Colonic mucosa (tissue), 4 donors: Measurements from ENCODE around the gene NOL9. TPM values are rescaled to one million over a fixed set of nuclear protein-coding genes. Genes with fewer than 3 reads are reported as not detected.

Source experiments
- DNase-seq: peaks from one replicate; pipeline ENCODE4 v3.0.0-alpha.2; 2020
- H3K27ac ChIP-seq: fragments of 200-600 bp; one replicate; pipeline ENCODE4 v1.8.0; 2021
- H3K27me3 ChIP-seq: fragments of 200-600 bp; one replicate; pipeline ENCODE4 v1.8.0; 2021
- H3K36me3 ChIP-seq: fragments of 200-600 bp; one replicate; pipeline ENCODE4 v1.8.0; 2021
- H3K4me1 ChIP-seq: fragments of 200-600 bp; one replicate; pipeline ENCODE4 v1.8.0; 2021; ENCODE audit warnings: mild to moderate bottlenecking
- H3K4me3 ChIP-seq: fragments of 200-600 bp; one replicate; pipeline ENCODE4 v1.8.0; 2021
- H3K9ac ChIP-seq, 2 donors: one replicate each; pipeline ENCODE4 v1.7.0; 2013; ENCODE audit warnings: control low read depth in 2 of 2, low read depth in 2 of 2, low read length in 2 of 2
- H3K9me3 ChIP-seq: fragments of 200-600 bp; one replicate; pipeline ENCODE4 v1.8.0; 2021
- intact Hi-C: fragments of 100-400 bp; cut with DNase I; formaldehyde crosslinking; loops from one replicate; pipeline ENCODE4 v1.14.1; 2022
- total RNA-seq, 2 donors: library from RNA; stranded (reverse); fragmentation: NEBNext Ultra II Directional in 1 of 2; extraction: Animal tissue kit (Norgen Biotek cat#: 25700) in 1 of 2; gene quantifications; one replicate each; pipeline ENCODE4 v1.2.1, GENCODE V29; 2021
- TF ChIP-seq, protein P1 (sequence below): fragments of 200-600 bp; IDR thresholded peaks from one replicate; pipeline ENCODE4 v1.8.0; 2022; ENCODE audit warnings: antibody characterized with exemption, mild to moderate bottlenecking
- donor health status: healthy.
- donor health status: DM: no; HTN: no; CAD: no.
- donor health status: DM: no; HTN: no; CAD: no.

The NOL9 gene
- total RNA-seq, 2 donors from 2014 or later: 14.5 to 27.3 TPM

DNA sequence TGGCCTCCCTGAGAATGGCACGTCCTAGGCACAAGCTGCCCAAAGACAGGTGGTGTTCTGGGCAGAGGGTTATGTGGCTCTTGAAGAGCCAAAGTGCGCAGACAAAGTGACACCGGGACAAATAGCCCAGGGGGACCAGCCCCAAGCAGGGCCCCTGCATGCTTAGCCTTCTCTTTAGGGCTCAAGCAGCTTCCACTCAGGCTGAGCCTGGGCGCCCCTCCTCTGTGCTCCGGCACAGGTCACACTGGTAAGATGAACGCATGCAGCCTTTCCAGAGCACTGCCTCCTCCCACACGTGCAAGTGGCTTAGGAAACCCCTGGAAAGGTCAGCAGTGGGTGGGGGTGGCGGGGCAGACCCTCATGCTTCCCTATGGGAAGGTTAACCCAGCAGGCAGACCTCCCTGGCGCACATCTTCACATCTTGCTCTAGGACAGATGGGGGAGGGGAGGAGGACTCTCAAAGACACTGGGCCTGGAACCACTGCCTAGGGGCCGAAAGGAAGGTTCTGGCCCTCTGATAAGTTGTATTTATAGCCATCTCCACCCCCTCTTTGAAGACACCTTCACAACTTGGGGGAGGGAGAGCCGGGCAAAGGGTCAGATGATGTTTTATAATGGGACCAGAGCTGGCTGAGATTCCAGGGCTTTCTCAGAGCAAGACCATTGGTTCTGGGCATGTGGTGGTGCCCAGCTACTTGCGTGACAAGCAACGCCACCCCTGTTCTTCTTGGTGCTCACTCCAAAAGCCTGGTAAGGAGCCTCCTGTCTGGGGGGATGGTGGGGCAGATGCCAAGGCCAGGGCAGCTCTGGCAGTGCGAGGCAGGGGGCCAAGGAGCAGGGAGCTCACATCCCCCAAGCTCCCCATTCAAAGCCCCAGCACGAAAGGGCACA lies 42.8 kb upstream of the NOL9 start:
- H3K9ac ChIP-seq: no peak overlapping the region
- no peaks in the 10 kb centered on the region for H3K36me3 ChIP-seq
- intact Hi-C loops: no loop called here
- TF ChIP-seq, protein P1, sequence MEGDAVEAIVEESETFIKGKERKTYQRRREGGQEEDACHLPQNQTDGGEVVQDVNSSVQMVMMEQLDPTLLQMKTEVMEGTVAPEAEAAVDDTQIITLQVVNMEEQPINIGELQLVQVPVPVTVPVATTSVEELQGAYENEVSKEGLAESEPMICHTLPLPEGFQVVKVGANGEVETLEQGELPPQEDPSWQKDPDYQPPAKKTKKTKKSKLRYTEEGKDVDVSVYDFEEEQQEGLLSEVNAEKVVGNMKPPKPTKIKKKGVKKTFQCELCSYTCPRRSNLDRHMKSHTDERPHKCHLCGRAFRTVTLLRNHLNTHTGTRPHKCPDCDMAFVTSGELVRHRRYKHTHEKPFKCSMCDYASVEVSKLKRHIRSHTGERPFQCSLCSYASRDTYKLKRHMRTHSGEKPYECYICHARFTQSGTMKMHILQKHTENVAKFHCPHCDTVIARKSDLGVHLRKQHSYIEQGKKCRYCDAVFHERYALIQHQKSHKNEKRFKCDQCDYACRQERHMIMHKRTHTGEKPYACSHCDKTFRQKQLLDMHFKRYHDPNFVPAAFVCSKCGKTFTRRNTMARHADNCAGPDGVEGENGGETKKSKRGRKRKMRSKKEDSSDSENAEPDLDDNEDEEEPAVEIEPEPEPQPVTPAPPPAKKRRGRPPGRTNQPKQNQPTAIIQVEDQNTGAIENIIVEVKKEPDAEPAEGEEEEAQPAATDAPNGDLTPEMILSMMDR: no peak
- DNase-seq: no peak
- no peak overlapping the region for H3K4me3 ChIP-seq
- no peaks in the 10 kb centered on the region for H3K9me3 ChIP-seq
- no peak overlapping the region for H3K27ac ChIP-seq
- H3K4me1 ChIP-seq: peaks cover 10% of the 10 kb centered on the region
- H3K27me3 ChIP-seq: no peaks in the 10 kb centered on the region

DNA sequence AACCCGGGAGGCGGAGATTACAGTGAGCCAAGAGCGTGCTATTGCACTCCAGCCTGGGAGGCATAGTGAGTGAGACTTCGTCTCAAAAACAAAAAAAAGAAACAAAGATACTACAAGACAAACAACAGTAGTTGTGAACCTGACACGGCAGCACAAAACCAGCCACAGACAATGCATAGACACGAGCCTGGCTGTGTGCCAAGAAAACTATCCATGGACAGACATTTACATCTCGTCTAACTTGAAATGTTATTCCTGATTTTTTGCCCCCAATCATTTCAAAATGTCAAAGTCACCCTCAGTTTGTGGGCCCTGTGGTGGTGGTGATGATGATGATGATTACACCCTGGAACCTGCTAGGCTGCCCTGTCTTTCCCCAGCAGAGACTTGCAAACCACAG lies 42.0 kb upstream of the NOL9 start:
- Histone ChIP-seq H3K4me1 (peaks cover 10% of the 10 kb centered on the region), H3K36me3 (no peaks in the 10 kb centered on the region), H3K9ac (no peak overlapping the region), H3K4me3 (no peak overlapping the region), H3K9me3 (no peaks in the 10 kb centered on the region), H3K27me3 (no peaks in the 10 kb centered on the region), H3K27ac (no peak overlapping the region)
- intact Hi-C loops: no loop called here
- DNase-seq: no peak
- TF ChIP-seq, protein P1: no peak

DNA sequence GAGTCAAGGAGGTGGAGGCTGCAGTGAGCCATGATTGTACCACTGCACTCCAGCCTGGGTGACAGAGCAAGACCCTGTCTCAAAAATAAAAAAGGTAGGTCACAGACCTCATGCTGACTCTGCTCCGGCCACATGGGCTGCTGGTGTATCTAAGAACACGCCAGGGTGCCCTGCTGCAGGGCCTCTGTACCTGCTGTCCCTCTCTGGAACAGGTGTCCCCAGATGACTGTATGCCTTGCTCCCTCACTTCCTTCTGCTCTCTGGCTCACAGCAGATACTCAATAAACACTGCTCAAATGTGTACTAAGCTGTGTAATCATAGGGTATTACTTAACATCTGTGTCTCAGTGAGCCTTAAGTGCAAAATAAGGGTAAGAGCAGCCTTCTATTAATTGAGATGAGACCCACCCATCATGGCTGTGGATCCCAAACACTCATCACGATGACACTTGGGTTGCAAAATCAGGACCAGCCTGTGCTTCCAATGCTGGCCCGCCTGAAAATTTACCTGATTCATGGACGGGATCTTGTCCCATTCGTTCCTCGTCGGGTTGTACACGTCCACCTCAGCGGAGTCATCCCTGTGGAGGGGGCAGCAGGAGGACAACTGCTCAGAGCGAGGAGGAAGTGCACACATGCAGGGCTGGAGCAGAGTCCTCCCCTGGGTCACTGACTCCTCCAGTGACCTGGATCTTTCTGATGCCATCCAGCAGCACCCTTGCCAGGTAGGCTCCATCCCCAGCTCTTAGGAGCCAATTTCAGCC lies 40.8 kb upstream of the NOL9 start:
- intact Hi-C loops: no loop called here
- no peaks in the 10 kb centered on the region for H3K36me3 ChIP-seq
- H3K27ac ChIP-seq: no peak overlapping the region

DNA sequence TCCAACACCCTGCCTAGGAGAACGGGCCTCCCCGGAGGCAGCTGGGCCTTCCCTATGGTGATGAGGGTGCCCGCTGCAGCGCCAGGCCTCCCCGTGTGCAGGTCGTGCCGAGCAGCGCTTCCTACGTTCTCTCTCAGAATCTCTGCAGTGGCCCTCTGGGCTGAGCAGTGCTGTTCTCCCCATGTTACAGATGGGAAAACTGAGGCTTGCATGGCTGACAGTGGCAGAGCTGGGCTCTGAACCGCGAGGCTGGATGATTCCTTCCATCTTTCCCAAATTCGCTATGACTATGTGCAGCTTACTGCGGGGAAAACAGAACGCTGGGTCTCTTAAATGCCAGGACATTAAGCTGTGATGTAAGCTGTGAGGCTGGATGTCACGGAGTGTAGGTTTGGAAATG lies 39.5 kb upstream of the NOL9 start:
- no peaks in the 10 kb centered on the region for H3K36me3 ChIP-seq
- intact Hi-C loops: no loop called here
- DNase-seq: no peak
- no peak overlapping the region for H3K4me3 ChIP-seq
- TF ChIP-seq, protein P1: no peak
- no peak overlapping the region for H3K9ac ChIP-seq
- no peaks in the 10 kb centered on the region for H3K27me3 ChIP-seq
- no peaks in the 10 kb centered on the region for H3K9me3 ChIP-seq
- H3K27ac ChIP-seq: no peak overlapping the region
- H3K4me1 ChIP-seq: peaks cover 4% of the 10 kb centered on the region

More for the DNA sequence above, 40.8 kb upstream of the NOL9 start:
- Histone ChIP-seq H3K4me3 (no peak overlapping the region), H3K9ac (no peak overlapping the region), H3K9me3 (no peaks in the 10 kb centered on the region), H3K4me1 (peaks cover 5% of the 10 kb centered on the region), H3K27me3 (no peaks in the 10 kb centered on the region)
- TF ChIP-seq, protein P1: no peak
- DNase-seq: no peak

DNA sequence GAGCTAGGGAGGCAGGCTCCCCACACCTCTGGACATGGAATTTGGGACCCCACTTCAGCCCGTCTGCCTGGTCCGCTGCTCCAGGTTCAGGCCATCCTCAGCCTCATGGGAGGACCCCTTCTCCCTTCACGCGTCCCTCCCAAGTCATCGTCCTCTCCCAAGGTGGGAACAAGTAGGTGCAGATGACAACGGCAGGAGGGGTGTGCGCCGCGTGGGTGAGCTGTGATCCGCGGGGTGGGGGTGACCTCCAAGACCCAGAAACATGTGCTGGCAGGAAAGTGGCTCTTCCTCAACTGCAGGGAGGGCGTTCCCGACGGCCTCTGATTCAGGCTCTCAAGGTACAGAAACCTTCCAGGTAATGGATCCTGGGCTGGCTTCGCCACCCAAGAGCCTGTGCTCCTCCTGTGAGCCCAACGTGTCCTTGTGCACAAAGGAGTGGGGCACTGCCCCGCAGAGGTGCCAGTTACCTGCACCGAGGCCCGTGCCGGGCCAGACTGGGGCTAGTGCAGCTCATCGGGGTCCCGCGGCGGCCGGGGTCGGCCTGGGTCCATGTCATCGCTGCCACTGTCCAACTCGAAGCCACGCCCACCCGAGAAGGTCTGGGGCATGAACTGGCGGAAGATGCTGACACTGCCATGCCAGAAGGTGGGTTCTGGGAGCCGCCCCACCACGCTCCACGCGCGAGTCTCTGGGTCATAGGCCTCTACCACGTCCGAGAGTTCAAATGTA lies 38.7 kb upstream of the NOL9 start:
- no peak overlapping the region for H3K9ac ChIP-seq
- peaks cover 4% of the 10 kb centered on the region for H3K4me1 ChIP-seq
- TF ChIP-seq, protein P1: no peak
- H3K4me3 ChIP-seq: no peak overlapping the region
- DNase-seq: no peak
- H3K9me3 ChIP-seq: no peaks in the 10 kb centered on the region
- no peak overlapping the region for H3K27ac ChIP-seq
- H3K27me3 ChIP-seq: no peaks in the 10 kb centered on the region
- intact Hi-C loops: no loop called here
- no peaks in the 10 kb centered on the region for H3K36me3 ChIP-seq
